Fibroblast of the aortic adventitia (primary cell): Measurements from ENCODE around the gene C13orf42. TPM values are rescaled to one million over a fixed set of nuclear protein-coding genes. Genes with fewer than 3 reads are reported as not detected.

Experiments used
- DNase-seq: peaks from one replicate; pipeline ENCODE4 v3.0.0-alpha.2; 2010; ENCODE audit warnings: low read depth
- H3K4me3 ChIP-seq: 2 replicates; pipeline ENCODE4 v1.5.1; 2011; ENCODE audit warnings: low read depth, mild to moderate bottlenecking, control low read depth, low read length, moderate library complexity
- CTCF ChIP-seq: IDR thresholded peaks from 2 replicates; pipeline ENCODE4 v1.5.1; 2011; ENCODE audit warnings: mild to moderate bottlenecking, low read length, control low read depth, inconsistent platforms; ENCODE audit not compliant: insufficient read depth
- total RNA-seq: library from RNA; depleted of rRNA; stranded (reverse); fragments of >200 nt; gene quantifications from 2 replicates; pipeline ENCODE4 v1.2.3, GENCODE V29; 2012; ENCODE audit warnings: low replicate concordance

The C13orf42 gene
- total RNA-seq, 1 donor, result not detected

GRCh38 chr13:51067706-51068105 is 43.4 kb downstream of the C13orf42 start:
- H3K4me3 ChIP-seq, result no peak overlapping the region
- no peak for DNase-seq
- no peak for TF ChIP-seq CTCF

- H3K4me3 ChIP-seq, result no peak overlapping the region
- DNase-seq, result no peak
- no peak for TF ChIP-seq CTCF
Observed at GRCh38 chr13:51067210-51067701, 43.8 kb downstream of the C13orf42 start.

- no peak for TF ChIP-seq CTCF
- DNase-seq, result no peak
- H3K4me3 ChIP-seq, result no peak overlapping the region
Observed at GRCh38 chr13:51066091-51066831, 44.8 kb downstream of the C13orf42 start.

- DNase-seq, result no peak
- H3K4me3 ChIP-seq, result no peak overlapping the region
- no peak for TF ChIP-seq CTCF
Observed at GRCh38 chr13:51065372-51066090, 45.5 kb downstream of the C13orf42 start.

- DNase-seq, result no peak
- no peak for TF ChIP-seq CTCF
- no peak overlapping the region for H3K4me3 ChIP-seq
Observed at GRCh38 chr13:51064753-51065152, 46.3 kb downstream of the C13orf42 start.

- H3K4me3 ChIP-seq, result no peak overlapping the region
- no peak for DNase-seq
- TF ChIP-seq CTCF, result no peak
Observed at GRCh38 chr13:51063909-51064308, 47.2 kb downstream of the C13orf42 start.
